ENCODE results near the gene MYRF.

Gene MYRF

DNA sequence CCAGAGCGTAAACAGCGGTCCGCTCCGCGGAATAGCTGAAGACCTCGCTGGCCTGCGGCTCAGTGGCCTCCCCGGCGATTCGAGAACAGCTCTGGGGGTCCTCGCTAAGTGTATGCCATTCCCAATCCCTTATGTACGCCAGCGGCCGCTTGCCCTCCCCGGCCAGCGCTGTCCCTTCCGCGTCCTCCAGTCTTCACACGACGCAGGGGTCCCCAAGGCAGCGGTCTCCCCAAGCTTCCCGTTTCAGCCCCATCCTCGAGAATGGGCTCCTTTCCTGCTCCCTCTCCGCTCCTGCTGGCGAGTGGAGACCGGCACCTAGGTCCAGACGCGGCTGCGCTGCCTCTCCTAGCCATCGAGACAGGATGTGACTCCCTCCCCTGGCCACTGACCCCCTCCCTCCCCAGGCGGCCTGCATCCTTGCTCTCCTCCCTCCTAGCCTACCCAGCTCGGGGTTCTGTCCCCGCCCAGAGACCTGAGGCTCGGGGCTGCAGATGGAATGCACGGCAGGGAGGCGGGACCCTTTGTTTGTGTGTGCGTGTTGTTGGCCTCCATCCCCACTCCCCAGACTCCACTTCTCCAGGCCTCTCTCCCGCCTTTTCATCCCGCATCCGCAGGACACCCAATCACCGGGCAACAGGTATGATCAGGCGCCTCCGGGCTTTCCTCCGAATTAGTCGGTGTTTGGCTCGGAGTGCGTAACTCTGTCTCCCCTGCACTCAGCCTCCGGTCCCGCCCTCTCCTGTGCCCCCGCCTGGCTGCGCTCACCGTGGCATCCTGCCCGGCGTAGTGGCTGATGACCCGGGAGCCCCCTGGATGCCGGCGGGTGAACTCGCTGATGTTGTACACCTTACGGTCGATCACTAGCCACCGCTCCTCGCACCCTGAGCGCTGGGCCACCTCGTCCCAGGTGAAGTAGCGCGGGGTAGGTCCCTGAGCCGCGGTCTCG is 63.6 kb downstream of the MYRF start:
- no peak for DNase-seq (ENCODE audit: low read depth in 3 of 3, low spot score in 1 of 3)

DNA sequence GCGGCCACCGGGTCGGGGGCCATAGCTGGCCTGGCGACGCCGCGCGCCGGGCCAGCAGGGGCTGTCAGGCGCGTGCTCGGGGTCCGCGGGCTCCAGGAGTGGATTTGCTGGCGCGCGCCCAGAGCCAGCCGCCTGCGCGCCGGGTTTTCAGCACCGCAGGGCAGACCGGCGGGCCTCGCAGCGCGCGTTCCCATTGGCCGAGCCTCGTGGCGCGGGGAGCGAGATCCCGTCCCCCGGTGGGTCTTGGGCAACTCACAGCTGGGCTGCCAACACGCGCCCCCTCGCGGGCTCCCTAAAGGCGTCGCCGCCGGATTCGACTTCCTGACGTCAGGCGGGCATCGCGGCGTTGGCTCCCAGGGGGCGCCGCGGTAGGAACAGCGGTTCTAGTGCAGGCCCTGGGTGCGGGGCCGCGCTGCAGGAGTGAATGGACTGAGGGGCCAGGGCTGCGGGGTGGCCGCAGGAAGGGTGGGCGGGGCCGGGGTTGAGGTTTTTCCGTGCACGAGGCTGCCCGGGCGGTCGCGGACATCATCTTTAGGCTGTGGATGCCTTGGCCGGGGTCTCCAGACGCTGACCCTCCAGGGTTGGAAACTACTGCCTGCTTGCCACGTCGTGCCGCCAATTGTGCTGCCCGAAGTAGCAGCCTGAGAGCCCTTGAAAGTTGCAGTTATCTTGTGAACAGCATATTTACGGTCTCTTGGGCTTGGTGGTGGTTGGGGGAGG is 64.5 kb downstream of the MYRF start, which contains the start of gene FADS1:
TSS of gene FADS1 (minus strand) at position 268 of the 720 bp plus-strand sequence. CDS start at position 194, 74 bp downstream.
- peak in 2 of 3 donors; percentile 37 to 55 for DNase-seq (ENCODE audit: low read depth in 3 of 3, low spot score in 1 of 3)

DNA sequence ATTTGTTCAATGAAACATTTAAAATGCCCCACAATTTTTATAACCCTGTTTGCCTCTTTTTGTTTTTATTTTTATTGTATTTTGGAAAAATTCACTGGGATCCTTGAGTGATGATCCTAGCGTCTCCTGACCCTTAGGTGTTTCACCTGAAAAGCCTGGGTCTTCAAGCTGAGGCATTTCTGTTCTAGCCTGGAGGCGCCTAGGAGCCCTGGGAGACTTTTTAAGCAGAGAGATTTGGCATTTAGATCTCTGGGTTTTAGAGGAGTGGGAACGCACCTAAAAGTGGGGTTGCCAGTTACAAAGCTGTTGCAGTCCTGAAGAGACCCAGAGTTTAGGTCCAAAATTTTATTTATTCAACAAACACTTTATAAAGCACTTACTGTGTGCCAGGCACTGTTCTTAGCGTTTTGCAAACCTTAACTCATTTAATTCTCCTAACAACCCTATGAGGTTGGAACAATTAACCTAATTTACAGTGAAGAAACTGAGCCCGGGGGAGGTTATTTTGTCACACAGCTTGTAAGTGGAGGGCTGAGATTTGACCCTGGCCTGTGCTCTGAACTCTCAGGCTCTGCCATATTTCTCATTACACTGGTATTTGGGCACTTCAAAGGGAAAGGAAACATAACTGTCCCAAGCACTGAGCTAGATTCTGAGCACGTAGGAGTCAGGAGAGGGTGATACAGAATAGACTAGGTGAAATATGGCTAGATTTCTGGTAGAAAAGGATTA is 65.2 kb downstream of the MYRF start:
- no peak for DNase-seq (ENCODE audit: low read depth in 3 of 3, low spot score in 1 of 3)

DNA sequence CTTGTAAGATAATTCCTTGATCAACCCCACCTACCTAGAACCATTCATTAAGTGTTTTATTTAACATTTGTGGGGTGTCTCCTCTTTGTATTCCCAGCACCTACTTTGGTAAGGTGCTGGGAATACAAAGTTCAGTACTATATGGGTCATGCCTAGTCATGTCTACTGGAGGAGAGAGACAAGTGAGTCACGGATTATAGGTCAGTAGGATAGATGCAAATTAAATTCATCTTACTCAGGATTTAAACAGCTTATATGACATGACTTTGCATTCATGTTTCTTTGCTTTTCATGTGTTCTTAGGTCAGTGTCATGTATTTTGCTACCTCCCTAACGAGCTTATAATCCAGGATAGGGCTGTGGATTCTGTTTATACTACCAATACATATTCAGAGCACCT is 67.7 kb downstream of the MYRF start:
- no peak for DNase-seq (ENCODE audit: low read depth in 3 of 3, low spot score in 1 of 3)

DNA sequence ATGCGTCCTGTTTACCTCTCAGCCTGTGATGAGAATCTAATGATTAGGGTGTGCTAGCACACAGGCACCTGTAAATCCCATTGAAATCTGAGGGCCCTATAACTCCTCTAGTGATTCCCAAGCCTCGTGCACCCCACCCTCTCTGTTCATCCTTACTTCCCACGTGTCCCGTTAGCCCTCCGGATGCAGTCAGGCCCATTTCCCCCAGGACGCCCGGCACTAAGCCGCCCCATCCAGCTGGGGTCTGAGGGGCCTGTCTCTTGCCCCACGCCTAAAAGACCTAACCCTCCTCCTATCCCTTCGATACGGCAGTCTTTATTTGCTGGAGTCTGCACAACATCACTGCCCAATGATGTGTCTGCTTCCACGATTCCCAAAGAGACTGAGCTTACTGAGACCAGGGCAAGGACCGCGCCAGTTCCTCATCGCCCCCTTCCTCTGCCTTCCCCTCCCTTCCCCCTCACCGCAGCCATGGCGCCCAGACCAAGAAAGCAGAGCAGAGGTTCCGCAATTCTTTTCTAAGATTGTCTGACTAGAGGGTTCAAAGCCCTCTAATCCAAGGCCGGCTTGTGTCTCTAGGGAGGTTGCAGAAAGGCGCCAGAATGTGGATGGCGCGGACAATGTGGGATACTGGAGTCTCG is 74.6 kb downstream of the MYRF start:
- no peak for DNase-seq (ENCODE audit: low read depth in 3 of 3, low spot score in 1 of 3)

DNA sequence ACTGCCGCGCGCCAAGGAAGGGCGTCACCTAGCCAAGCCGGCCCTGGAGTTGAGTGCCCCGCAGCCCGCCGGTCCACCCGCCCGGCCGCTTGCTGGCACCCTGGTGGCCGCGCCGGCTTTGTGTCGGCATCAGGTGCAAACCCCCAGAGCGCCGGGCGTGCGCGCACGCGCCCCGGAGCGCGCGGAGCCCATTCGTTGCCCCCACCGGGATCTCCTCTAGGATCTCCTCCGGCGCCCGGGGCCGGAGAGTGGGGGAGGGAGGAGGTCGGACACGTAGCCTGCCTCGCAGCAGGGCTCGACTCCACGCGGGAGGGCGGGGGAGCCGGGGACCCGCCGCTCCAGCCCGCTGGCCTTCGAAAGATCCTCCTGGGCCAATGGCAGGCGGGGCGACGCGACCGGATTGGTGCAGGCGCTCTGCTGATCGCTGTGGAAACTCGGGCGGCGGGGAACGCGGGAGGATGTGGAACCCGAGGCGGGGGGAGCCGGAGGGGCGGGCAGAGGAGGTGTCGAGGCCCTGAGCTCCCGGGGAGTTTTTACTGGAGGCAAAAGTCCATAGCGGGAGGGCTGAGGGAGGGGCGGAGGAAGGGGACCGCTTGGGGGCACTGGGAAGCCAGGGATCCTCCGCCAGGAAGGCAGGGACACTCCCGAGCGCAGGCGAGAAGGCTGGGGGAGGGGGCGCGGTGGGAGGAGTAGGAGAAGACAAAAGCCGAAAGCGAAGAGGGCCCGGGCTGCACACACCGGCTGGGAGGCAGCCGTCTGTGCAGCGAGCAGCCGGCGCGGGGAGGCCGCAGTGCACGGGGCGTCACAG is 75.3 kb downstream of the MYRF start, which contains the start of gene FADS2:
TSS of gene FADS2 (plus strand) at position 730 of the 808 bp plus-strand sequence. CDS start 91 bp downstream, outside the sequence.
- peak in 2 of 3 donors; percentile 26 to 43 for DNase-seq (ENCODE audit: low read depth in 3 of 3, low spot score in 1 of 3)

DNA sequence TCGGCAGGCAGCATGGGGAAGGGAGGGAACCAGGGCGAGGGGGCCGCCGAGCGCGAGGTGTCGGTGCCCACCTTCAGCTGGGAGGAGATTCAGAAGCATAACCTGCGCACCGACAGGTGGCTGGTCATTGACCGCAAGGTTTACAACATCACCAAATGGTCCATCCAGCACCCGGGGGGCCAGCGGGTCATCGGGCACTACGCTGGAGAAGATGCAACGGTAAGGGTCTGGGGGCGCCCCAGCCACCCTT is 75.9 kb downstream of the MYRF start:
- no peak for DNase-seq (ENCODE audit: low read depth in 3 of 3, low spot score in 1 of 3)

DNA sequence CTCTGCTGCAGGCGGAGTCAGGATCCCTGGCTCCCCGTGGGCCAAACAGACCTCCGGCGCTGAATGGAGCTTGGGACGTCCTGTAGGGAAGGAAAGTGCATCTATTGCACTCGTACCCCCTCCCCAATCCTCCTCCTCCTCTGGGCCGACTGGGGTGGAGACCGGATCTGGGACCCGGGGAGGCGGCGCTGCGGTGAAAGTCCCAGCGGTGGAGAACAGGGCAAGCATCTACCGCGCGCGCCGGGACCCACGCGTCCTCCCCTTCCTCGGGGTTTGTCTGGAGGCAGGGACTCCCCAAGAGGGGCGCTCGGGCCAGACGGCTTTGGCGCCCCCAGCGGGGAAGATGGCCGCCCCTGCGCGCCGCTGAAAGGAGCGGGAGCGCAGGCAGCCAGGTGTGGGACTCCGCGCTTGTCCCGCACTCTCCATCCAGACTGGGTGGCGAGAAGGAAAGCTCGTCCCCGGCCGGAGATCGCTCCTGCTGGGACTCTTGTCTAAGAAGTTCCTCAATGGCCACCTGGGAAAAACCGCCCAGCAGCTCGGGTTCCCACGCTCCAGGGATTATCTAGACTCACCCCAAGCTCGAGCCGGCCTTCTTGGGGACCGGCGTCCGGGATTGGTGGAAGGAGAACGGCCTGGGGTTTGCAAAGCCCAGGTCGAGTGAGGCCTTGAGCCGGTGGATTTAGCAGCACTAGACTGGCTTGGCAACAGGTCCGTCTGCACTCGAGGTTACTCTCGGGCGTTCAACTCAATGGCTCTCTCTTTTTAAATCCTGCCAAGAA is 76.4 kb downstream of the MYRF start:
- DNase-seq (ENCODE audit: low read depth in 3 of 3, low spot score in 1 of 3) = no peak

DNA sequence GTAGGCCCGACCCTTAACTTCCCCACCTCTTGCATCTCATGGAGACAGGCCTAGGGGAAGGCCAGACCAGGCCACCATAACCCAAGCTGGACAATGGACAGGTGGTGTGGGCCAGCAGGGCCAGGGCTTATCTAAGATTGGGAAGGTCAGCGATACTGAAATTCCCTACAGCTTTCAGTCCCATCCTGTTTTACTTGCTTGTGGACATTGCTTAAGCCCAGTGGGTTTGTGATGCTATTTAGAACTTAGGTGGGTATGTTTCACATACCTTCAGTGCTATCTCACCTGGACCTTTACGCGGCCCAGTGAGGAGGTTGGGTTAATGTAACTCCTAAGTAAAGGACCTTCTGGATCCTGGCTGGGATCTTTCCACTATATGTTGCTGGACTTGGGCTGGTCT is 77.4 kb downstream of the MYRF start:
- DNase-seq (ENCODE audit: low read depth in 3 of 3, low spot score in 1 of 3) = no peak

DNA sequence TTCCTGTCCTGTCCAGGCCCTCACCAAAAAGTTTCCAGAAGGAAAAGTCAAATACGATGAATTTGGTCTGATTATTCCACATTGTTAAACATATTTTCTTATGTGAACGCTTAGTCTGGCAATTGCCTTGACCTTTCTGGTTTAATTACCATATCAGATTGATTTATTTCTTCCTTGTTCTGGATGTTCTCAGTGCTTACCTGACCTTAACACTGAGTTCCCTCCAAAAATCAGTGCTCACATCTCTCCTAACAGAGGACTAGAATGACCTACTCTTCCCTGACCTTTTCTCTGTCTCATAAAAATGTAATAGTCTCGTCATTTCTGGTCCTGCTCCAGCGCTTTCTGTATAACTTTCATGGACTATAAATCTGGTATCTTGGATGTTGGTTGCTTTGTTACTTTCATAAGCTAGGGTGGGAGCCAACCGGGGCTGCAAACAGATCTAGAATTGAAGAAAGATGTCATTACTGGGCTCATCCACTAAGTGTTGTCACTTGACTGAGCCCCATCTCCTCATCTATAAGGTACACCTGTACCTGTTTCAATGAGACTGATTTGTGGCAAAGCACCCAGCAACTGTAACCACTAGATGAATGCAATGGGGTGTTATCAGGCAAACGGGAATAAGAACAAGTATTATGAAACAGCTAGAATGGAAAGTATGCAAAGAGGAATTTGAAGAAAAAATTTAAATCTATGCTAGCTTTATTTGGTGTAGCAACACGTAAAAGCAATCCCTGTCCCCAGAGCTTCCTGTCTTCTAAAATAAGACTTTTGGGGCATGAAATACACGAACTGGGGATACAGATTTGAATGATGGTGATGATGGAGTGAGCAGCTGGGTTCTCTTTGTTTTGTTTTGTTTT is 78.0 kb downstream of the MYRF start:
- no peak for DNase-seq (ENCODE audit: low read depth in 3 of 3, low spot score in 1 of 3)

DNA sequence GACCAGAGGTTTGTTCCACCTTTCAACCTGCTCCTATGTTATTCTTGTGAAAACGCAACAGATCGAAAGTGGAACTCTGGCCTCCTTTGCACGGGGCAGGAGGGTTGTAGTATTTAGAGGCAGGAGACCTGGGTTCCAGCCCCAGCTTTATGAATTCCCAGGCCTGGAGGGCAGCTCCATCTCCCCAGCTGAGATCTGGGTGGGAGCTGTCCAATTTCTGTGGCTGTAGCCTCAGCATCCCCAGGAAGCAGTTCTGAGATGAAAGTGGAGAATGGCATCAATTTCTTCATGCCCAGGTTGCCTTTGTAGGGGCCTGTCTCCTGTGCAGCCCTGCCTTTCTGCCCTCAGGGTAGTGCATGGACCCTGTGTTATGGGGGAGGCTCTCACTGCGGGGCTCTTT is 79.8 kb downstream of the MYRF start:
- DNase-seq (ENCODE audit: low read depth in 3 of 3, low spot score in 1 of 3) = no peak

DNA sequence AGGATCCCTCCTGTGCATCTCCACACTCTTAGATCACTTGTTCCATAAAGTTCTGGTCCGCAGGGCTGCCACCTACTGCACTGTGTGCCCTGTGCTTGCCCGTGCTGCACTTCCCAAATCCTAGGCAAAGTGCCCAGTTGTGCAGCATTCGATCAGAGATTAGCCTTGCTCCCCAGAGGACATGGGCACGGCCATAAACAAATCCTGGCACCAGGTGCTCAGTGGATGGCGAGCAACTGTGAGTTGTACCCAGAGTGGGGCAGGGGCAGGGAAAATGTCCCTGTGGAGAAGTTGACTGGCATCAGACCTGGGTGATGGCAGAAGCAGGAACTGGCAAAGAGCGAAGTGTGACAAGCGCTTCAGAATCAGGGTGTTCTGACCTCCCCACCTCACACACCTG is 80.3 kb downstream of the MYRF start:
- DNase-seq (ENCODE audit: low read depth in 3 of 3, low spot score in 1 of 3) = no peak

DNA sequence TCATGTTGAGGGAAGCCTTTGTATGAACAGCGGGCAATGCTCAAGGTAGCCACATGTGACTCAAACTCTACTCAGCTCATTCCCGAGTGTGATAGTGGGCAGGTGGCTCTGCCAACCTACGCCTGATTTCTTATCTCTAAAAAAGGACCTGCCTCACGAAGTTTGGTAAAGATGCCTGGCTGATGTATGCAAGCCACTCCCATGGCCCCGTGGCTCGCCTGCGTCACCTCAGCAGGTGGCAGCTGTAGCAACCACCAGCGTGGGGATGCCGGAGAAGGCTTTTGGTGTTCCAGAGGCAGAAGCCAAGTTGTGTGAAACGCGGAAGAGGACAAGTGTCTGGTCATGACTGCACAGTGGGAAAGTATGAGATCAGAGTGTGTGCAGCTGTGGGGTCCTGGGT is 81.0 kb downstream of the MYRF start:
- no peak for DNase-seq (ENCODE audit: low read depth in 3 of 3, low spot score in 1 of 3)

DNA sequence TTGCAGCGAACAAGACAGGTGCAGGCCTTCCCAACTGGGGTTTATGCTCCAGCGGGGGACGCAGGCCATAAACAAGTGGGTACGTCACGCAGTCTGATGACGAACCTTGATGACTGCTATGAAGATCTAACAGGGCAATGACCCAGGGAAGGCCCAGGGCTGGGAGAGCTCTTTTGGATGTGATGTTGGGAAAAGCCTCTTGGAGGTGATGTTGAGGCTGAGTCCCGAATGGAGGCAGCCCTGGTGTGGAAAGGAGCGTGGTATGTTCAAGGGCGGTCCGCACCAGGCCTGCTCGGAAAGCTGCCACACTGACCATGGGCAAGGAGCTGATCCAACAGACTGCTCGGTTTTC is 81.5 kb downstream of the MYRF start:
- DNase-seq (ENCODE audit: low read depth in 3 of 3, low spot score in 1 of 3) = no peak

DNA sequence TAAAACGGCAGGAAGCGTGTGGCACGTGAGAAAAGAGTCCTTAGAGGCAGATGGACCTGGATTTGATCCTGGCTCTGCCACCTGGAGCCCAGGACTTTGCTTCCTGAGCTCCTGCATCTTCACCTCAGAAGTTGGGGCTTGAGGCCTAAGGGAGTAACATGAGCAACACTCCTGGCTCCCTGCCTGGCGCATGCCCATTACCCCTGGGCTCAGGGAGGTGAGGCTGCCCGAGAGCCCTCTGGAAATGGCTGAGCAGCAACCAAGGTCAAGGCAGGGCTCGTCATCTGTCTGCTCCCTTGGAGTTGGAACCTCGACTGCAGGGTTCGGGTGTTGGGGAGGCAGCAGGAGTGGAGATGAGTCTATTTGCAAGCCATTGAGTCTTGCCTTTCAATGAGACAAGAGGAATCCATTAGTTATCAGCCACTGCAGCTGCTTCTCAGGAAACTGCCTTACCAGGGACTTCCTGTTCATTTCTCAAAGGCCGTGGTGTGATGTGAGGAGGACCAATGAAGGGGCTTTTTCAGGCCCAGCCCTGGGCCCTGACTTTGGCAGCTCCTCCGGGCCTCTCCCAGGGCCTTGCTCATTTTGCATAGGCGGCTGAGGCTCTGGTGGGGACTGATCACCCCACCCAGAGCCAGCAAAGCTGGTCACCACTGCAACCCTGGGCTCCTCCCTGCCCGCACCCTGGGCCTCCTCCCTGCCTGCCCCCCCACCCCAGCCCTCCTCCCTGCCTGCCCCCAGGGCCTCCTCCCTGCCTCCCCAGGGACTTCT is 82.0 kb downstream of the MYRF start:
- no peak for DNase-seq (ENCODE audit: low read depth in 3 of 3, low spot score in 1 of 3)

DNA sequence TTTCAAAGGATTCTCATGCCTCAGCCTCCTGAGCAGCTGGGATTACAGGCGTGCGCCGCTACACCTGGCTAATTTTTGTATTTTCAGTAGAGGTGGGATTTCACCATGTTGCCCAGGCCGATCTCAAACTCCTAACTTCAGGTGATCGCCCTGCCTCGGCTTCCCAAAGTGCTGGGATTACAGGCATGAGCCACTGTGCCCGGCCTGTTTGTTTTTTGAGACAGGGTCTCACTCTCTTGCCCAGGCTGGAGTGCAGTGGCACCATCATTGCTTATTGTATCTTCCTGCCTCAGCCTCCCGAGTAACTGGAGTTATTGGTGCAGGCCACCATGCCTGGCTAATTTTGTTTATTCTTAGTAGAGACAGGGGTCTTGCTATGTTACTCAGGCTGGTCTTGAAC is 83.8 kb downstream of the MYRF start:
- no peak for DNase-seq (ENCODE audit: low read depth in 3 of 3, low spot score in 1 of 3)

DNA sequence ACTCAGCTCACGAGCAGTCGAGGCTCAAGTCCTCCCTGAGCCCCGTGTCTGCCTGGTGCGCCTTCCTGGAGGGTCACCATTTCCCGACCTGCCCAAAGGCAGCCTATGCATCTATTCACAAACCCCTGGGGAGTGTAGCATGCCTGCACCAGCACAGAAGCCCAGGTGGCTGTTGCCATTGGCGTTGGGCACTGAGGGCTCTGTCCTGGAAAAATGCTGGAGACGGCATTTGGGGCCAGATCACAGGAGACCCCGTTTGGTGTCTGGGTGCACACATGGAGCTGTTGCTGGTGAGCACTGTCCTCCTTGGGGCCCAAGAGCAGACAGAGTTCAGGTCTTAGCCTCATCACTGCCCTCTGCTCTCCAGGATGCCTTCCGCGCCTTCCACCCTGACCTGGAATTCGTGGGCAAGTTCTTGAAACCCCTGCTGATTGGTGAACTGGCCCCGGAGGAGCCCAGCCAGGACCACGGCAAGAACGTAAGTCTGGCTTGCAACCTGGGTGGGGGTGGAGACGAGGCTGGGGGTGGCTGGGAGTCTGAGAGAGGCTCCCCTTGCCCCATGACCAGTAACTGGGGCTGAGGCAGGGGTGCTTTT is 85.1 kb downstream of the MYRF start:
- DNase-seq (ENCODE audit: low read depth in 3 of 3, low spot score in 1 of 3) = no peak

Measured in stimulated activated CD4-positive, alpha-beta T cell treated with anti-CD3 and anti-CD28 coated beads, TNF-alpha, amount 100 ng/mL, for 1 hour (primary cell).